IPS-NIHi11 (cell line): Measurements from ENCODE around the gene CYP17A1.
A peak's percentile ranks its signal among the peaks of the same experiment; 100 is the strongest.
"Not testable (repeated sequence)": the region's sequence is repeated elsewhere in the genome, so short reads cannot be mapped to it uniquely, and the experiment has no call there.

Experiments used
- DNase-seq: peaks from one replicate; pipeline ENCODE4 v3.0.0; 2012; ENCODE audit warnings: mixed read lengths, low spot score

CYP17A1 gene

GRCh38 chr10:102837230-102837721 lies at the start of gene CYP17A1:
Gene CYP17A1, minus strand, starts transcription at chr10:102837413. Its CDS starts 52 bp downstream, at chr10:102837361.
- DNase-seq: no peak

DNA sequence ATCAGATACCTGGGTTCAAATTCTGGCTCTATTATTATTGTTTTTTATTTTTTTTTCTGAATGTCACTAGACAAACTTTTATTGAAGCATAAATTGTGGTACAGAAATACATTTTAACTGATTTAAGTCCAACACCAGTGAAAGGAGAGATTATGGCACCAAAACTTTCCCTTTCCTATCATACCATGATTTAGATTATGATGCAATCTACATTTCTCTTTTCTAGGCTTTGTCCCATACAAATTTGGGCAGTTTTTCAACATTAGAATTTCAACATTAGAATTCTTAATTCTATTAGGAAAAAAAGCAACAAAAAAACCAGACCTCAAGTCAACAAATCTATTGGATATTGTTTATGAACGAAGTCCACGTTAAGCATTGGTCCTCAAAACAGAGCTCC lies 43.0 kb upstream of the CYP17A1 start:
- DNase-seq: no peak

DNA sequence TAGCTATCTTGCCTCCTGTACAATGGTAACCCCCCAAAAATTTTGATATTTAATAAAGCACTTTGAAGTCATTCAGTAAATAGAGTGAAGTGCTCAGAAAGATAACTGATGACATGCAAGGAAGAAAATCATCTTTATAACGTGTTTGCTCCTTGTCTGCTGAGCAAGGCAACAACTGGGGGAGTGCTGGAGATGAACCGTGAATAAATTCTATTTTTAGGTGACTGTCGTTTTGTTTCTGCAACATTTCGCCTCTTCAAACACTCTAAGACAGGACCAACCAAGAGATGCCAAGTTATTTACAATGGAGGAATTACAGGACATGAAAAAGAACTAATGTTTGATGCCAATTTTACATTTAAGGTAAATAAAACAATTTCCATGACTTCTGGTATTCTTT lies 41.4 kb upstream of the CYP17A1 start:
- no peak for DNase-seq

DNA sequence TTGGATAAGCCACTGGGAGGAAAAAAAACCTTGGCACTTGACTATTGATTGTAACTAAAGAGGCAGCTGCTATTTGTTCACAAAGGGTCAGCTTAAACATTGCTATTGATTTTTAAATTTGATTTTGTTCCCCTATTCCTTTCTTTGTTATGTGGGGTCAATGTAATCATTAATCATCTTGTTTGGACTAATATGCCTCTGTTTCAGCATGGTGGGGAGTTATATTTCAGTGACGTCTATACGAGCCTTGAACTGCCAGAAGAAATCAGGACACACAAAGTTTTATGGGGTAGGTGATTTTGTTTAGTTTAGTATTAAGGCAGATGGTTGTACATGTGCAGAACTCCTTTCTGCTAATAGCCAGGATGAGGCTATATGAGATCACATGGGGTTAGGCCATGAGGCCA lies 39.5 kb upstream of the CYP17A1 start:
- DNase-seq: no peak

DNA sequence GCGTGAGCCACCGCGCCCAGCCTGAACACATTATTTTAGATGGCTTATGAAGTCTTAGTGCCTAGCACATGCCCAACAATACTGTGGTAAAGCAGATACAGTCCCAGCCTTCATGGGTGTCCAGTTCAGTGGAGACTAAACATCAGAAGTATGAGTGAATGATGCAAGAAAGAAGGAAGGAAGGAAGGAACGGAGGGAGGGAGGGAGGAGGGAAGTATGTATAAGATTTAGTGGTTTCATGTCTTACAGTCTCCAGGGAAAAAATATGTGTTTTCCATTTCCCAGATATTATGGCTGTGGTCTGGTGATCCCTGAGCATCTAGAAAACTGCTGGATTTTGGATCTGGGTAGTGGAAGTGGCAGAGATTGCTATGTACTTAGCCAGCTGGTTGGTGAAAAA lies 35.0 kb upstream of the CYP17A1 start:
- no peak for DNase-seq

GRCh38 chr10:102870221-102870620 lies 33.0 kb upstream of the CYP17A1 start:
- peak; percentile 15 for DNase-seq

- DNase-seq: peak; percentile 95
These were observed 32.3 kb upstream of the CYP17A1 start, which contains the start of gene AS3MT for GRCh38 chr10:102869258-102870198. Gene AS3MT, plus strand, starts transcription at chr10:102869470. Its CDS starts 123 bp downstream, at chr10:102869593.

- DNase-seq: peak; percentile 36
These were observed 31.7 kb upstream of the CYP17A1 start for GRCh38 chr10:102868911-102869257.

GRCh38 chr10:102865620-102866019 lies 28.4 kb upstream of the CYP17A1 start:
- DNase-seq: no peak

DNA sequence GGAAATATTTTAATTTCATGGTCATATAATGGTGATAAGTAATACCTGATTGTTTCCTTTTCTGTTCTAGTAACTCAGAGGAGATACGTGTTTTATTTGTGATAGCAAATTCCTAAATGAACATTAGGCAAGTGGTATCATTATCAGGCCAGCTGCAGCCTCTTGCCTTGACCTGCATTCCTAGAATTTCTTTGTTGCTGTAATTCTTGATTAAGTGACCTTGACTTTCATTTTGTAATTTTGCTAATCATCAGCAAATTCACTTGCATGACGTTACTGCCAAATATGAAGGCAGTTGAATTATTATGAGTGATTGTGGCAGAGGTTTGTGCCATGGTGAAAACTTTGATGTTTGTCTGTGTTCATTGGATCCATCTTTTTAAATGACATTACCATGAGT lies 26.4 kb upstream of the CYP17A1 start:
- no peak for DNase-seq

- no peak for DNase-seq
These were observed 22.7 kb upstream of the CYP17A1 start for GRCh38 chr10:102859911-102860310.

- DNase-seq: no peak
These were observed 19.7 kb upstream of the CYP17A1 start for GRCh38 chr10:102856758-102857424.

- DNase-seq: not testable (repeated sequence)
These were observed 18.7 kb upstream of the CYP17A1 start for GRCh38 chr10:102855731-102856436.

DNA sequence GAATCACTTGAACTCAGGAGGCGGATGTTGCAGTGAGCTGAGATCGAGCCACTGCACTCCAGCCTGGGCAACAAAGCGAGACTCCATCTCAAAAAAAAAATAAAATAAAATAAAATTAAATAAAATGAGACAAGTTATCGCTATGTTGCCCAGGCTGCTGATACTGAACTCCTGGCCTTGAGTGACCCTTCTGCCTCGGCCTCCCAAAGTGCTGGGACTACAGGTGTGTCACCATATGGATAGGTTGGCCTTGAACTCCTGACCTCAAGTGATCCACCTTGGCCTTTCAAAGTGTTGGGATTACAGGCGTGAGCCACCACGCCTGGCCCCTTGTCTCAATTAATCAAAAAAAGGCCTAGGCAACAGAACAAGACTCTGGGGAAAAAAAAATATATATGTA lies 16.0 kb upstream of the CYP17A1 start:
- not testable (repeated sequence) for DNase-seq

GRCh38 chr10:102850025-102850518 lies 12.9 kb upstream of the CYP17A1 start:
- DNase-seq: no peak

DNA sequence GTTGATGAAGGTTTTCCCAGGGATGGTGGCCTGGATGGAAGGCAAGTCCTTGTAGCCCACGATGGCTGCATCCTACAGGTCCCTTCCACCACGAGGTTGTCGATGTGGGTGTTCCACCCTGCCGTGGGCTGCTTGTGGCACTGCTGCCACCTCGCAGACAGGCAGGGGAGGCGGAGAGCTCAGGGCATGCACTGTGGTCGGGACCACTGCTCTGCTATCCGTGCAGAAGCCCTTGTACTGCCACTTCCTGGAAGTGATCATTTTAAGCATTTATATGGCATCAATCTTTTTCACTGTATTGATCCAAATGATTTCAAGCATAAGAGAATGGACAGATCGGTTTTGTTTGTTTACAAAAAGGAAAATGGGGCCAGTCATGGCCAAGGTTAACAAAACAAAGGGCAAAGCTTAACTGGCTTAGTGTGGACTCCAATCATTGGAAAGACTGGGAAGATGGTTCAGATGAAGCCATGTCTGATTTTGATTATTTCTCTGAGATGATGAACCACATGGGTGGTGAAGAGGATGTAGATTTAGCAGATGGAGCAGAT lies 8.2 kb upstream of the CYP17A1 start:
- no peak for DNase-seq

GRCh38 chr10:102844190-102844776 lies 7.1 kb upstream of the CYP17A1 start:
- DNase-seq: not testable (repeated sequence)

DNA sequence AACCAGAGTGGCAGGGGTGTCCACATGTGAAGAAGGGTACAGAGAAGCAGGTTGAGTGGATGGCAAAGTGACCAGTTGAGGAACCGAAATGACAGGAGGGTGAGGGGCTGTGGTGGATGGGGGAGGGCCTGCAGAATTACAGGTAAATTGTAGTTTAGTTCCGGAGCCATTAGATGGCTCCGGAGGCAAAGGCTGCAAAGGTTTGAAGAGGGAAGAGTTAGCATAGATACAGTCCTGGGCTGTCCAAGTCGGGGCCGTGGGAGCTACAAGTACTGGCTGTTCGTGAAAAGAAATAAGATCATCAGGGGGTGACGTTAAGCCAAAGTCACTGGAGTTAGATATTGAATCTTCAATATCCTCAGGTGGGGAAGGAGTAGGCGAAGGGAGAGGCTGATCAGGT lies 5.9 kb upstream of the CYP17A1 start:
- not testable (repeated sequence) for DNase-seq

DNA sequence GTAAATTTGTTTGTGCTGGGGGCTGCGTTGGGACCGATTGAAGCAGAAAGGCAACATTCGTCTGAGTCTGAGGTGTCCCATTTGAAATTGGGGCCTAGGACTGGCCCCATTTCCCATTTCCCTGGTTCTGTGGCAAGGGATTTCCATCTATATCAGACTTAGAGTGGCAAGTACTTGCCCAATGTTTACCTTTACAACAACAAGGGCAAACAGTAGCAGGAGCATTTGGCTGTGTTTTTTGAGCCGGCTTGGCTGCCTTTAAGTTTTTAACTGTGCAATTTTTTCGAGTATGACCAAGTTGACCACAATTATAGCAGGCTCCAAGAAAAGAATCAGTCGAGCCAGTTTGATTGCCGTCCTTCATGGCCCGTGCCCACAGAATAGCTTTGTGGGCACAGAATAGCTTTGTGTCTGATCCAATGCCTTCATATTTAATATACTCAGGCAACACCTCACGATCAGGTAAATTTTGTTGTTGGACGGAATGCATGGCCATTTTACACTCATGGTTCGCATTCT lies 4.7 kb upstream of the CYP17A1 start:
- DNase-seq: no peak

- not testable (repeated sequence) for DNase-seq
These were observed 1.2 kb upstream of the CYP17A1 start for GRCh38 chr10:102838276-102838927.
